IMR-90 (cell line): ENCODE measurements around the gene AP3B1. TPM values are rescaled to one million over a fixed set of nuclear protein-coding genes. Genes with fewer than 3 reads are reported as not detected.

Source experiments
- ATAC-seq: fragments of 200-7000 bp; cut with Tn5 transposase; 2 replicates; pipeline ENCODE4 v1.9.1; 2020; ENCODE audit warnings: low read depth, mild to moderate bottlenecking, moderate library complexity
- BruUV-seq: library from RNA; stranded (reverse); fragments of 400-500 nt; replicated peaks from 2 replicates; lab custom pipeline; 2021; lab: Mats Ljungman, UMichigan
- CTCF ChIA-PET: fragments of 300-600 bp; formaldehyde crosslinking; extraction: SDS; loops from one replicate; lab custom pipeline; 2021; ENCODE audit warnings: antibody characterized with exemption; lab: Yijun Ruan, JAX
- POLR2A ChIA-PET: fragments of 300-600 bp; sonication (Branson Sonifier 250); formaldehyde crosslinking; loops from one replicate; lab custom pipeline; 2022; ENCODE audit warnings: antibody characterized with exemption; ENCODE audit not compliant: unreplicated experiment; lab: Charles Lee
- DNase-seq: peaks from one replicate; pipeline ENCODE4 v3.0.0; 2013
- H2AFZ ChIP-seq: replicated peaks from 2 replicates; pipeline ENCODE3; 2013; ENCODE audit warnings: low read length, mild to moderate bottlenecking; ENCODE audit not compliant: poor library complexity
- H2AK5ac ChIP-seq: 2 replicates; pipeline ENCODE4 v1.6.1; 2013; ENCODE audit warnings: low read depth, low read length, inconsistent platforms
- H2AK9ac ChIP-seq: replicated peaks from 2 replicates; pipeline ENCODE3; 2013; ENCODE audit warnings: mild to moderate bottlenecking, low read depth, low read length, moderate library complexity; ENCODE audit not compliant: poor library complexity
- H2BK120ac ChIP-seq: 2 replicates; pipeline ENCODE4 v1.6.1; 2013; ENCODE audit warnings: low read depth, low read length, inconsistent platforms
- H2BK15ac ChIP-seq: 3 replicates; pipeline ENCODE4 v1.6.1; 2013; ENCODE audit warnings: low read depth, low read length, inconsistent platforms
- H2BK20ac ChIP-seq: 2 replicates; pipeline ENCODE4 v1.6.1; 2013; ENCODE audit warnings: low read depth, mild to moderate bottlenecking, inconsistent platforms, low read length, moderate library complexity
- H2BK5ac ChIP-seq: 2 replicates; pipeline ENCODE4 v1.6.1; 2013; ENCODE audit warnings: mild to moderate bottlenecking, low read depth, low read length, inconsistent platforms; ENCODE audit not compliant: poor library complexity, severe bottlenecking
- H3K14ac ChIP-seq: replicated peaks from 2 replicates; pipeline ENCODE4 v1.6.1; 2013; ENCODE audit warnings: low read depth, low read length, inconsistent platforms
- H3K18ac ChIP-seq: 2 replicates; pipeline ENCODE4 v1.6.1; 2013; ENCODE audit warnings: low read depth, low read length, control low read depth
- H3K23ac ChIP-seq: 2 replicates; pipeline ENCODE4 v1.6.1; 2013; ENCODE audit warnings: low read depth, low read length, inconsistent platforms
- H3K27ac ChIP-seq: 2 replicates; pipeline ENCODE4 v1.5.1; 2013; ENCODE audit warnings: mild to moderate bottlenecking, control low read depth, low read length; ENCODE audit not compliant: insufficient read depth
- H3K27me3 ChIP-seq: 2 replicates; pipeline ENCODE4 v1.6.1; 2013; ENCODE audit warnings: low read length; ENCODE audit not compliant: control insufficient read depth, insufficient read depth
- H3K36me3 ChIP-seq: 2 replicates; pipeline ENCODE4 v1.6.1; 2013; ENCODE audit warnings: low read length, mixed read lengths; ENCODE audit not compliant: control insufficient read depth, insufficient read depth
- H3K4ac ChIP-seq: 2 replicates; pipeline ENCODE4 v1.6.1; 2013; ENCODE audit warnings: low read depth, low read length, inconsistent platforms
- H3K4me1 ChIP-seq: 2 replicates; pipeline ENCODE4 v1.6.1; 2013; ENCODE audit warnings: low read length, mixed read lengths; ENCODE audit not compliant: control insufficient read depth, insufficient read depth
- H3K4me2 ChIP-seq: 2 replicates; pipeline ENCODE4 v1.6.1; 2013; ENCODE audit warnings: low read depth, mild to moderate bottlenecking, control low read depth, low read length, moderate library complexity
- H3K4me3 ChIP-seq: 2 replicates; pipeline ENCODE4 v1.5.1; 2013; ENCODE audit warnings: low read depth, mild to moderate bottlenecking, control low read depth, low read length, moderate library complexity; ENCODE audit not compliant: insufficient read depth
- H3K56ac ChIP-seq: 2 replicates; pipeline ENCODE4 v1.6.1; 2013; ENCODE audit warnings: low read length, inconsistent platforms; ENCODE audit not compliant: insufficient read depth; ENCODE audit errors: extremely low read depth
- H3K79me1 ChIP-seq, 2 experiments: 2 replicates each; pipeline ENCODE4 v1.6.1; 2013; ENCODE audit warnings: low read length in 2 of 2, inconsistent platforms in 1 of 2, low read depth in 1 of 2
- H3K9ac ChIP-seq: 2 replicates; pipeline ENCODE4 v1.6.1; 2013; ENCODE audit warnings: low read depth, low read length, control low read depth
- H3K9me1 ChIP-seq: 2 replicates; pipeline ENCODE4 v1.6.1; 2013; ENCODE audit warnings: low read length, inconsistent platforms; ENCODE audit not compliant: insufficient read depth
- H3K9me3 ChIP-seq: 2 replicates; pipeline ENCODE4 v1.6.1; 2013; ENCODE audit warnings: low read length; ENCODE audit not compliant: control insufficient read depth, insufficient read depth
- H4K20me1 ChIP-seq: 2 replicates; pipeline ENCODE4 v1.6.1; 2013; ENCODE audit warnings: low read length, inconsistent platforms; ENCODE audit not compliant: insufficient read depth
- H4K5ac ChIP-seq: 2 replicates; pipeline ENCODE4 v1.6.1; 2013; ENCODE audit warnings: mild to moderate bottlenecking, low read depth, low read length, control low read depth
- H4K8ac ChIP-seq, 2 experiments: 2 replicates each; pipeline ENCODE4 v1.6.1; 2013; ENCODE audit warnings: low read depth in 2 of 2, low read length in 2 of 2, control low read depth in 1 of 2, inconsistent platforms in 1 of 2
- H4K91ac ChIP-seq: 2 replicates; pipeline ENCODE4 v1.6.1; 2013; ENCODE audit warnings: low read depth, low read length, inconsistent platforms; ENCODE audit not compliant: insufficient read depth
- CEBPB ChIP-seq: IDR thresholded peaks from 2 replicates; pipeline ENCODE4 v1.6.1; 2012; ENCODE audit warnings: low read depth, low read length, improper control_type of control experiment
- NFE2L2 ChIP-seq: fragments of 150-350 bp; IDR thresholded peaks from 2 replicates; pipeline ENCODE4 v1.6.1; 2016; ENCODE audit warnings: low read depth, mild to moderate bottlenecking, low read length
- RAD21 ChIP-seq: IDR thresholded peaks from 2 replicates; pipeline ENCODE4 v1.6.1; 2012; ENCODE audit warnings: low read length, improper control_type of control experiment
- WGBS, 2 experiments: methylation state at CpG; one replicate each; pipeline versions ENCODE4 v1.1.5 to v1.1.7; 2013; ENCODE audit warnings: missing lambda C conversion rate in 2 of 2; ENCODE audit not compliant: insufficient read length in 1 of 2; ENCODE audit errors: extremely low coverage in 2 of 2; 5-methylcytosine and 5-hydroxymethylcytosine counted together
- dilution Hi-C: fragments of 300-500 bp; cut with HindIII; formaldehyde crosslinking; loops from one replicate; pipeline ENCODE4 v1.14.3; 2018; ENCODE audit warnings: low sequenced_read_pairs; ENCODE audit not compliant: unreplicated experiment
- in situ Hi-C: fragments of 300-500 bp; cut with MboI; formaldehyde crosslinking; loops from 3 replicates; pipeline ENCODE4 v1.14.3; 2019; ENCODE audit warnings: low sequenced_read_pairs, inconsistent platforms, mixed read lengths
- intact Hi-C: fragments of 100-400 bp; cut with micrococcal nuclease; formaldehyde crosslinking; loops from 2 replicates; pipeline ENCODE4 v1.10.0; 2022
- polyA plus RNA-seq, 3 experiments: library from polyadenylated mRNA; depleted of rRNA; stranded (reverse); fragments of >200 nt; gene quantifications; 2 replicates each; pipeline ENCODE4 v1.2.3, GENCODE V29; 2012; ENCODE audit warnings: low replicate concordance in 1 of 3
- total RNA-seq: library from RNA; depleted of rRNA; stranded (reverse); fragments of >200 nt; gene quantifications from 2 replicates; pipeline ENCODE4 v1.2.3, GENCODE V29; 2012
- TF ChIP-seq, protein P1 (sequence below): fragments of 150-350 bp; IDR thresholded peaks from 2 replicates; pipeline ENCODE4 v1.6.1; 2016; ENCODE audit warnings: low read depth, mild to moderate bottlenecking, low read length, moderate library complexity, borderline replicate concordance

Gene AP3B1
- total and polyA plus RNA-seq, 2 of the 4 experiments (the other 2 are of a cell fraction): 33.1 to 59.0 TPM

DNA sequence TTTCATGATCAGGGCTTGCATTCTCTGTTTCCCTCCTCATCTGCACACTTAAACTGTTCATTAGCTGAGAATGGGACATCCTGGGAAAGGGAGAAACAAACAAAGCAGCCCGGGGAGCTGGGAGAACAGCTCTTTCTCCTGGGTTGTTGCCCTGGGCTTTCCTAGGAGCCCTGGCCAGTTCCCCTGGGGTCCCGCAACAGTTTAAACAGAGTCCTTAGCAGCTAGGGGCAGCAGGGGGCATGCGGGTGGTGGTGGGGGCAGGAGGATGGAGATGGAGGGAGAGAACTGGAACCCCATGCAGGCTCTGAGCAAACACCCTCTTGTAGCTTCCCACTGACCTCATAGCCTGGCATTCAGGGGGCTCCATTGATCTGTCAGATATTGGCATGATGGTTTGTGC, 309.3 kb downstream of the AP3B1 start:
- no peak overlapping the region for H4K91ac ChIP-seq
- no CpG with 5 or more reads among the region's 3 CpGs for WGBS, 2 experiments
- no peak overlapping the region for H3K4ac ChIP-seq
- H3K27me3 ChIP-seq: peaks cover 9% of the 10 kb centered on the region
- in situ Hi-C loops (no loop called here), dilution Hi-C loops (no loop called here), intact Hi-C loops (no loop called here)
- no peak overlapping the region for H3K4me2 ChIP-seq
- H4K8ac ChIP-seq: no peak overlapping the region
- H3K56ac ChIP-seq: no peak overlapping the region
- CTCF ChIA-PET: interaction anchor here (1.5 kb wide), 1 partner anchor 16 kb away, joined by 3 read pairs; no protein-coding TSS in a partner anchor
- H3K9ac ChIP-seq: no peak overlapping the region
- no peak overlapping the region for H2BK15ac ChIP-seq
- no peaks in the 10 kb centered on the region; the same call in 1 of the 2 replicates for H3K36me3 ChIP-seq
- no peaks in the 10 kb centered on the region for H3K9me3 ChIP-seq
- H3K4me3 ChIP-seq: no peak overlapping the region
- H3K79me1 ChIP-seq: no peaks in the 10 kb centered on the region
- H3K9me1 ChIP-seq: 0 out of 2 replicates have a peak, but pooled peaks cover 3% of the 10 kb centered on the region
- H3K4me1 ChIP-seq: no peaks in the 10 kb centered on the region; the same call in 1 of the 2 replicates
- DNase-seq: no peak
- H3K27ac ChIP-seq: no peak overlapping the region
- H2BK120ac ChIP-seq: no peak overlapping the region
- no peaks in the 10 kb centered on the region for H4K20me1 ChIP-seq
- H2AK5ac ChIP-seq: no peak overlapping the region
- H2AK9ac ChIP-seq: no peak overlapping the region
- no peak for TF ChIP-seq CEBPB
- TF ChIP-seq RAD21: no peak
- TF ChIP-seq, protein P1, sequence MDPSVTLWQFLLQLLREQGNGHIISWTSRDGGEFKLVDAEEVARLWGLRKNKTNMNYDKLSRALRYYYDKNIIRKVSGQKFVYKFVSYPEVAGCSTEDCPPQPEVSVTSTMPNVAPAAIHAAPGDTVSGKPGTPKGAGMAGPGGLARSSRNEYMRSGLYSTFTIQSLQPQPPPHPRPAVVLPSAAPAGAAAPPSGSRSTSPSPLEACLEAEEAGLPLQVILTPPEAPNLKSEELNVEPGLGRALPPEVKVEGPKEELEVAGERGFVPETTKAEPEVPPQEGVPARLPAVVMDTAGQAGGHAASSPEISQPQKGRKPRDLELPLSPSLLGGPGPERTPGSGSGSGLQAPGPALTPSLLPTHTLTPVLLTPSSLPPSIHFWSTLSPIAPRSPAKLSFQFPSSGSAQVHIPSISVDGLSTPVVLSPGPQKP: no peak
- no peak for TF ChIP-seq NFE2L2
- POLR2A ChIA-PET: no interaction called here
- H2AFZ ChIP-seq: no peak overlapping the region
- no peak overlapping the region for H4K5ac ChIP-seq
- no peak overlapping the region for H2BK20ac ChIP-seq
- H2BK5ac ChIP-seq: no peak overlapping the region
- no peak overlapping the region for H3K14ac ChIP-seq
- no peak overlapping the region for H3K18ac ChIP-seq
- no peak for ATAC-seq
- BruUV-seq: no TSS peak
- no peak overlapping the region for H3K23ac ChIP-seq
